NCI-H524 treated with DMSO at 0.1 percent for 48 hours (cell line): Measurements from ENCODE around the gene PES1.
"Not testable (repeated sequence)": the region's sequence is repeated elsewhere in the genome, so short reads cannot be mapped to it uniquely, and the experiment has no call there.

Source experiments
- DNase-seq: peaks from one replicate; lab custom pipeline; 2025; lab: John Stamatoyannopoulos, UW

Gene PES1

DNA sequence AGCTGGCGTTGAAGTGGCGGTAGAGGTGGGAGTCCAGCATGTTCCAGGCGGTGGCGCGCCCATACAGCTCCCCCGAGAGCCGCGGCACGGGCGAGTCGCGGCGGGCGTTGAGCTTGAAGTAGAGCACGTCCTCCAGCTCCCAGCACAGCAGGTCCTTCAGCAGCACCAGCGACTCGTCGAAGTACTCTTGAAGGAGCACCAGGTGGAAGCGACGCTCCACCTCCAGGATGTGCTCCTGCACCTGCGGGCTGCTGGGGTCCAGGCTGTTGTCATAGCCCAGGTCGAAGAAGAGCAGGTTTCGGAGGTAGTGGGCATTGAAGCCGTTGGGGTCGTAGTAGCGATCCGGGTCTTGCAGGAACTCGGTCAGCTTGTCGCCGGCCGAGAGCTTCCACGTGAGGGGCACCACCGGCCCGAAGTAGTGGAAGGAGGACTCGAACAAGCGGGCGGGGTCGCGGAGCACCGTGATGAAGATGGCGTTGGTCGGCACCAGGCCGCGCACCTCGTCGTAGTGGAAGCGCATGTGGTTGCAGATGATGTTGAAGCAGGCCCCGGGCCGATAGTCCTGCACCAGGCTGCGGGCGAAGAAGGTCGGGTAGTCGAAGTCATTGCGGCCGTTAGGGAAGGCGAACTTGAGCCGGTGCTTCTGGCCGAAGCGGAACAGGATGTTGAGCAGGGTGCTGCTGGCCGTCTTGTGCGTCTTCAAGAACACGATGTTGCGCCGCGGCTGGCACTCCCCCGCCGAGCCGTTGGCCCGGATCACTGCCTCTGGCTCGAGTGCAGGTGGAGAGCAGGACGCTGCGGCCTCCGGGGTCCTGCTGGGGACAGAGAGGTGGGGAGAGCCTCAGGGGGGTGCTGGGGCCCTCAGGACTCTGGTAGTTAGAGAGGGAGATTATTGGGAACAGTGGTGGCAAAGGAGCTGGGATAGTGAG lies 36.2 kb downstream of the PES1 start:
- no peak for DNase-seq

- DNase-seq, result no peak
Observed at GRCh38 chr22:30553971-30554370, 37.7 kb downstream of the PES1 start.

GRCh38 chr22:30552719-30553118 lies 39.0 kb downstream of the PES1 start:
- DNase-seq, result no peak

DNA sequence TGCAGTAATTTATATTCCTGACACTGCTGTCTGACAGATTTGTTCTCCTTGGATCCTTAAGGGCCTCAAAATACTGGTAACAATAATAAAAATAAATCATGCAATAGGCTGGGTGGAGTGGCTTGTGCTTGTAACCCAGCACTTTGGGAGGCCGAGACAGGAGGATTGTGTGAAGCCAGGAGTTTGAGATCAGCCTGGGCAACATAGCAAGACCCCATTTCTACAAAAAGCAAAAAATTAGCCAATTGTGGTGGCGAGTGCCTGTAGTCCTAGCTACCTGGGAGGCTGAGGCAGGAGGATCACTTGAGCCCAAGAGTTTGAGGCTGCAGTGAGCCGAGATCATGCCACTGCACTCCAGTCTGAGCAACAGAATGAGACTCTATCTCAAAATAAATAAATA lies 39.9 kb downstream of the PES1 start:
- not testable (repeated sequence) for DNase-seq

GRCh38 chr22:30547188-30547587 lies 44.5 kb downstream of the PES1 start:
- DNase-seq, result no peak

DNA sequence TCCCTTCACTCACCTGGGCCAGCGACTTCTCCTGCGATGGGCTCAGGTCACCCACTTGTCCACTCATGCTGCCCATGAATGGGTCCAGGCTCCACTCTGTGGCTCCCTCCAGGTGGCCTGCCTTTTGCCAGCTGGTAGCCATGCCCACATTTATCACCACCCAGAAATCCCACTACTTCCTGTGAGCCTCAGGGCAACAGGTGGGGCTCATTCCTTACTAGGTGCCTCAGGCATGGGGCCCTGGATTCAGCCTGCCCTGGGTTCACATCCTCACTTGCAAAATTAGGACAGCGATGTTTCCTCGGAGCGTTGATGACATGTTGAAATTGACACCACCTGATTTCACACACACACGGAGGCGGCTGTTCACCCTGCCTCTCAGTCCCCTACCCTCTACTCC lies 45.1 kb downstream of the PES1 start, which contains the start of gene SEC14L6:
Gene SEC14L6, minus strand, starts transcription at position 126 of the 400 bp plus-strand sequence. Its CDS starts 59 bp downstream, at position 67.
- no peak for DNase-seq

DNA sequence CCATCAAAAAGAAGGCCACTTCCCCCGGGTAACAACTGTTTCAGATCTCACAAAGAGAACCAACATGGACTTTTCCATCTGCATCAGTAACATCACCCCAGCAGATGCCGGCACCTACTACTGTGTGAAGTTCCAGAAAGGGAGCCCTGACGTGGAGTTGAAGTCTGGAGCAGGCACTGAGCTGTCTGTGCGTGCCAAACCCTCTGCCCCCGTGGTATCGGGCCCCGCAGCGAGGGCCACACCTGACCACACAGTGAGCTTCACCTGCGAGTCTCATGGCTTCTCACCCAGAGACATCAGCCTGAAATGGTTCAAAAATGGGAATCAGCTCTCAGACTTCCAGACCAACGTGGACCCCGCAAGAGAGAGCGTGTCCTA lies 48.9 kb downstream of the PES1 start:
- DNase-seq, result no peak

GRCh38 chr22:30541961-30542810 lies 49.5 kb downstream of the PES1 start:
- no peak for DNase-seq

- not testable (repeated sequence) for DNase-seq
Observed at GRCh38 chr22:30541511-30541910, 50.2 kb downstream of the PES1 start.

DNA sequence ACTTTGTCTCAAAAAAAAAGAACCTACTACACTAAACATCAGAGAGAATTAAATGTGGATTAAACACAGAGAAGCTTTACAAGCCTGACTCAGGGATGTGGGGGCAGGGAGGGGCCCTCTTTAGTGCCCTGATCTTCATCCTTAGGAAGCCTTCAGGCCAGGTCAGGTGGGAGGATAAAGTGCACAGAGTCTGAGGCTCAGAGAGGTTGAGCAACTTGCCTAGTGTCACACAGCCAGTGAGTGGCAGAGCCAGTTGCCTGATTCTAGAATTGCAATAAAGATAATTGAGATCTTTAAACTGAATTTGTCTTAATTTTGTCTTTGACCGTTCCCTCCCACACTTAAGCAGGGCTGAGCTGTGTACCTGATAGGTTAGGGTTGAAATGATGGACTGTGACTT lies 52.3 kb downstream of the PES1 start:
- DNase-seq, result no peak

GRCh38 chr22:30538280-30538679 lies 53.4 kb downstream of the PES1 start:
- DNase-seq, result no peak

- no peak for DNase-seq
Observed at GRCh38 chr22:30537083-30537731, 54.5 kb downstream of the PES1 start.

- no peak for DNase-seq
Observed at GRCh38 chr22:30535182-30535581, 56.5 kb downstream of the PES1 start.

- DNase-seq, result no peak
Observed at GRCh38 chr22:30531651-30532608, 59.8 kb downstream of the PES1 start.

- no peak for DNase-seq
Observed at GRCh38 chr22:30526656-30527055, 65.1 kb downstream of the PES1 start.
